ENCODE results near the gene PCNX1.
A peak's percentile ranks its signal among the peaks of the same experiment; 100 is the strongest.
"Not testable (repeated sequence)": the region's sequence is repeated elsewhere in the genome, so short reads cannot be mapped to it uniquely, and the experiment has no call there.

Gene PCNX1

GRCh38 chr14:70907176-70907995 lies at the start of gene PCNX1:
Gene PCNX1, plus strand, starts transcription at chr14:70907459. Its CDS starts 392 bp downstream, at chr14:70907851.
- peak; percentile 78 to 83 for DNase-seq (ENCODE audit: low read depth in 2 of 2)

- DNase-seq (ENCODE audit: low read depth in 2 of 2) = no peak
These were observed 49.8 kb upstream of the PCNX1 start for GRCh38 chr14:70857496-70857890.

GRCh38 chr14:70858641-70859040 lies 48.6 kb upstream of the PCNX1 start:
- DNase-seq (ENCODE audit: low read depth in 2 of 2) = no peak

GRCh38 chr14:70866992-70867391 lies 40.3 kb upstream of the PCNX1 start:
- DNase-seq (ENCODE audit: low read depth in 2 of 2) = not testable (repeated sequence)

GRCh38 chr14:70871001-70871400 lies 36.3 kb upstream of the PCNX1 start:
- no peak for DNase-seq (ENCODE audit: low read depth in 2 of 2)

GRCh38 chr14:70871863-70872677 lies 35.2 kb upstream of the PCNX1 start:
- DNase-seq (ENCODE audit: low read depth in 2 of 2) = no peak

GRCh38 chr14:70872678-70873020 lies 34.6 kb upstream of the PCNX1 start:
- DNase-seq (ENCODE audit: low read depth in 2 of 2) = no peak

GRCh38 chr14:70873627-70874026 lies 33.6 kb upstream of the PCNX1 start:
- DNase-seq (ENCODE audit: low read depth in 2 of 2) = no peak

- DNase-seq (ENCODE audit: low read depth in 2 of 2) = not testable (repeated sequence)
These were observed 31.3 kb upstream of the PCNX1 start for GRCh38 chr14:70875811-70876460.

- no peak for DNase-seq (ENCODE audit: low read depth in 2 of 2)
These were observed 27.8 kb upstream of the PCNX1 start for GRCh38 chr14:70879448-70879847.

GRCh38 chr14:70880888-70881287 lies 26.4 kb upstream of the PCNX1 start:
- DNase-seq (ENCODE audit: low read depth in 2 of 2) = not testable (repeated sequence)

- no peak for DNase-seq (ENCODE audit: low read depth in 2 of 2)
These were observed 25.6 kb upstream of the PCNX1 start for GRCh38 chr14:70881549-70882177.

- DNase-seq (ENCODE audit: low read depth in 2 of 2) = no peak
These were observed 24.3 kb upstream of the PCNX1 start for GRCh38 chr14:70882776-70883492.

- DNase-seq (ENCODE audit: low read depth in 2 of 2) = no peak
These were observed 22.5 kb upstream of the PCNX1 start for GRCh38 chr14:70884595-70885342.

GRCh38 chr14:70885343-70886022 lies 21.8 kb upstream of the PCNX1 start:
- no peak for DNase-seq (ENCODE audit: low read depth in 2 of 2)

GRCh38 chr14:70886421-70887206 lies 20.6 kb upstream of the PCNX1 start:
- DNase-seq (ENCODE audit: low read depth in 2 of 2) = no peak

- DNase-seq (ENCODE audit: low read depth in 2 of 2) = no peak
These were observed 20.0 kb upstream of the PCNX1 start for GRCh38 chr14:70887207-70887681.

- no peak for DNase-seq (ENCODE audit: low read depth in 2 of 2)
These were observed 19.3 kb upstream of the PCNX1 start for GRCh38 chr14:70887737-70888499.

All from stimulated activated CD8-positive, alpha-beta memory T cell treated with anti-CD3 and anti-CD28 coated beads, Interleukin-15, amount 100 ng/mL, for 4 hours (primary cell).